HepG2 (cell line): ENCODE data around the gene C15orf62. TPM values are rescaled to one million over a fixed set of nuclear protein-coding genes. Genes with fewer than 3 reads are reported as not detected.
A peak's percentile ranks its signal among the peaks of the same experiment; 100 is the strongest.

ENCODE experiments used
- ELF1 ChIP-seq: sonication (generic); formaldehyde crosslinking; IDR thresholded peaks from 2 replicates; pipeline ENCODE4 v1.4.0; 2020; ENCODE audit warnings: missing genetic modification reagents
- FOXM1 ChIP-seq: sonication (generic); formaldehyde crosslinking; IDR thresholded peaks from 2 replicates; pipeline ENCODE4 v1.5.0; 2020; ENCODE audit warnings: missing genetic modification reagents
- HNF4A ChIP-seq: sonication (generic); formaldehyde crosslinking; IDR thresholded peaks from 2 replicates; pipeline ENCODE4 v1.4.0; 2020; ENCODE audit warnings: missing genetic modification reagents
- SOX13 ChIP-seq, 3 experiments: fragments of 450-650 bp in 1 of 3; sonication (generic) in 1 of 3; formaldehyde crosslinking in 1 of 3; IDR thresholded peaks in 2 of 3; conservative IDR thresholded peaks in 1 of 3; 2 replicates each; pipeline versions ENCODE4 v1.5.0 to v1.6.1; 2016 to 2020; ENCODE audit warnings: antibody characterized with exemption in 1 of 3, mild to moderate bottlenecking in 1 of 3, missing compliant biosample characterization in 1 of 3, missing genetic modification reagents in 1 of 3, moderate library complexity in 1 of 3
- TEF ChIP-seq: sonication (generic); formaldehyde crosslinking; IDR thresholded peaks from 2 replicates; pipeline ENCODE4 v1.5.0; 2020; ENCODE audit warnings: missing genetic modification reagents
- ZFP36L1 ChIP-seq: sonication (generic); formaldehyde crosslinking; IDR thresholded peaks from 2 replicates; pipeline ENCODE4 v1.8.0; 2022; ENCODE audit warnings: mild to moderate bottlenecking, missing genetic modification reagents, moderate library complexity
- ZNF142 ChIP-seq: sonication (generic); formaldehyde crosslinking; IDR thresholded peaks from 2 replicates; pipeline ENCODE4 v1.4.0; 2020; ENCODE audit warnings: missing genetic modification reagents
- ZNF34 ChIP-seq: sonication (generic); formaldehyde crosslinking; IDR thresholded peaks from 2 replicates; pipeline ENCODE4 v1.4.0; 2020; ENCODE audit warnings: mild to moderate bottlenecking, missing genetic modification reagents, borderline replicate concordance
- ZNF407 ChIP-seq: sonication (generic); formaldehyde crosslinking; IDR thresholded peaks from one replicate; pipeline ENCODE4 v1.5.1; 2020; ENCODE audit warnings: mild to moderate bottlenecking, missing genetic modification reagents; ENCODE audit errors: not compliant biosample characterization
- ZNF557 ChIP-seq: sonication (generic); formaldehyde crosslinking; IDR thresholded peaks from 2 replicates; pipeline ENCODE4 v1.4.0; 2020; ENCODE audit warnings: missing genetic modification reagents
- ZNF660 ChIP-seq: sonication (generic); formaldehyde crosslinking; IDR thresholded peaks from 2 replicates; pipeline ENCODE4 v1.5.1; 2020; ENCODE audit warnings: mild to moderate bottlenecking, low read depth, missing genetic modification reagents, borderline replicate concordance
- ZNF781 ChIP-seq: sonication (generic); formaldehyde crosslinking; IDR thresholded peaks from 2 replicates; pipeline ENCODE4 v1.5.1; 2020; ENCODE audit warnings: borderline replicate concordance, mild to moderate bottlenecking, missing genetic modification reagents; ENCODE audit errors: not compliant biosample characterization
- polyA plus RNA-seq, 8 experiments: library from polyadenylated mRNA; depleted of rRNA in 3 of 8; stranded (reverse) in 7 of 8; unstranded in 1 of 8; fragments of >200 nt; fragmentation: Illumina TruSeq in 4 of 8; extraction: Trizol in 4 of 8; gene quantifications; 2 replicates each; pipeline versions ENCODE4 v1.2.1 to v1.2.3, GENCODE V29; 2011 to 2016; ENCODE audit warnings: low read depth in 4 of 8, missing spikeins in 1 of 8, mixed read lengths in 1 of 8; ENCODE audit not compliant: insufficient read depth in 1 of 8
- total RNA-seq, 5 experiments: library from RNA; depleted of rRNA; stranded (reverse); fragments of >200 nt; fragmentation: Illumina TruSeq; extraction: Trizol; gene quantifications; 2 replicates each; pipeline ENCODE4 v1.2.3, GENCODE V29; 2016; ENCODE audit warnings: low read depth in 1 of 5

The C15orf62 gene
- total and polyA plus RNA-seq, 2 of the 13 experiments (the other 11 are each of a cell fraction or from before 2014, with no cell fraction given), result 0.51 to 1.1 TPM

GRCh38 chr15:40807028-40807887, 37.5 kb downstream of the C15orf62 start, which contains the start of the genes DNAJC17 and ZFYVE19 (continued):
- 0 out of 2 replicates have a peak, but pooled peaks have one; percentile 86 for TF ChIP-seq ZFP36L1
- peak; percentile 84; the same call in 1 of the 2 replicates for TF ChIP-seq ZNF34
- peak; percentile 25 for TF ChIP-seq ZNF781 (CRISPR knock-in tag)
- TF ChIP-seq HNF4A (CRISPR knock-in tag), result peak; percentile 70; the same call in 1 of the 2 replicates
- TF ChIP-seq ZNF660 (CRISPR knock-in tag), result no peak
- no peak for TF ChIP-seq ZNF142 (CRISPR knock-in tag)
- TF ChIP-seq ZNF557 (CRISPR knock-in tag), result no peak
- peak; percentile 61 for TF ChIP-seq ZNF407 (CRISPR knock-in tag)
- peak; percentile 38; the same call in 1 of the 2 replicates for TF ChIP-seq TEF (CRISPR knock-in tag)
- no peak for TF ChIP-seq SOX13 (IDR thresholded peaks at IDR 0.05)
- TF ChIP-seq SOX13 (CRISPR knock-in tag; conservative IDR thresholded peaks at IDR 0.05 in 1 of 2, IDR thresholded peaks at IDR 0.05 in 1 of 2), result peak in 1 of 2 experiments; percentile 53; a peak in 2 of 4 replicates
- peak; percentile 93 for TF ChIP-seq ELF1 (CRISPR knock-in tag)
- 0 out of 2 replicates have a peak, but pooled peaks have one; percentile 14 for TF ChIP-seq FOXM1 (CRISPR knock-in tag)
